Measurements from ENCODE around the gene GRIA3. TPM values are rescaled to one million over a fixed set of nuclear protein-coding genes. Genes with fewer than 3 reads are reported as not detected.

Gene GRIA3
- total RNA-seq, 1 experiment from 2014 or later = not detected

DNA sequence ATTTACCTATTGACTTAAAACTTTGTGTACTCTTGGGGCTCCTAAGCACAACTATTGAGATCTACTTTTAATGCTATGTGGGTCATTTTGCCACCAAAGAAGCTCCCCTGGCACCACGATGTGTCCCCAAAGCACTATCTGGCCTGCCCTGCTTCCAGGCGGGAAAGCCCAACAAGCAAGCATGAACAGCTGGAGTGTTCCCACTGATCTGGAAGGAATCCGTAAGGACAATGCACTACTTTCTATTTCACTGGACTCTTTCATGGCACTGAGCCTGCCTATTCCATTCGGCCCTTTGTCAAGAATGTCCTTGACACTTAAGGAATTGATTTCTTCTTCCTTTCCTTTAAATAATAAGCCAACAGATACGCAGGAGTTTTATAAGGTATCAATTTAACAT is 38.8 kb downstream of the GRIA3 start:
- no peak overlapping the region for H3K4me2 ChIP-seq (ENCODE audit: low read length)
- intact Hi-C loops (cut with micrococcal nuclease) = no loop called here
- no peaks in the 10 kb centered on the region for H4K20me1 ChIP-seq (ENCODE audit: insufficient read depth)
- RAD21 ChIA-PET (ENCODE audit: low non-redundant PET in 1 of 2, low total read pairs in 2 of 2, uncharacterized antibody in 2 of 2, unreplicated experiment in 2 of 2) = no interaction called here
- no peaks in the 10 kb centered on the region for H3K9me2 ChIP-seq (ENCODE audit: insufficient read depth)
- H3K9ac ChIP-seq (ENCODE audit: low read length) = no peak overlapping the region
- CTCF ChIA-PET = no interaction called here
- no peak for DNase-seq (ENCODE audit: low read depth, low spot score)
- ATAC-seq = no peak
- no TSS peak for BruUV-seq (replicated peaks)
- no peaks in the 10 kb centered on the region for H3K79me2 ChIP-seq (ENCODE audit: insufficient read depth, low read length)
- no peak overlapping the region for H2AFZ ChIP-seq (ENCODE audit: low read depth, low read length, poor library complexity, severe bottlenecking)
- H3K4me3 ChIP-seq (replicated peaks in 1 of 2; ENCODE audit: low read depth in 1 of 2, low read length in 2 of 2) = no peak overlapping the region
- TF ChIP-seq, protein P1, sequence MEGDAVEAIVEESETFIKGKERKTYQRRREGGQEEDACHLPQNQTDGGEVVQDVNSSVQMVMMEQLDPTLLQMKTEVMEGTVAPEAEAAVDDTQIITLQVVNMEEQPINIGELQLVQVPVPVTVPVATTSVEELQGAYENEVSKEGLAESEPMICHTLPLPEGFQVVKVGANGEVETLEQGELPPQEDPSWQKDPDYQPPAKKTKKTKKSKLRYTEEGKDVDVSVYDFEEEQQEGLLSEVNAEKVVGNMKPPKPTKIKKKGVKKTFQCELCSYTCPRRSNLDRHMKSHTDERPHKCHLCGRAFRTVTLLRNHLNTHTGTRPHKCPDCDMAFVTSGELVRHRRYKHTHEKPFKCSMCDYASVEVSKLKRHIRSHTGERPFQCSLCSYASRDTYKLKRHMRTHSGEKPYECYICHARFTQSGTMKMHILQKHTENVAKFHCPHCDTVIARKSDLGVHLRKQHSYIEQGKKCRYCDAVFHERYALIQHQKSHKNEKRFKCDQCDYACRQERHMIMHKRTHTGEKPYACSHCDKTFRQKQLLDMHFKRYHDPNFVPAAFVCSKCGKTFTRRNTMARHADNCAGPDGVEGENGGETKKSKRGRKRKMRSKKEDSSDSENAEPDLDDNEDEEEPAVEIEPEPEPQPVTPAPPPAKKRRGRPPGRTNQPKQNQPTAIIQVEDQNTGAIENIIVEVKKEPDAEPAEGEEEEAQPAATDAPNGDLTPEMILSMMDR (IDR thresholded peaks at IDR 0.05 in 2 of 3, conservative IDR thresholded peaks at IDR 0.05 in 1 of 3; ENCODE audit: borderline replicate concordance in 1 of 3, insufficient read depth in 1 of 3, low read depth in 2 of 3, low read length in 2 of 3) = no peak
- TF ChIP-seq JUND (IDR thresholded peaks at IDR 0.05) (no peak), CEBPB (IDR thresholded peaks at IDR 0.05; ENCODE audit: low read depth) (no peak), CBX3 (IDR thresholded peaks at IDR 0.05; ENCODE audit: low read depth) (no peak), ELF1 (IDR thresholded peaks at IDR 0.05; ENCODE audit: borderline replicate concordance, low read depth) (no peak)
- TF ChIP-seq, protein P2, sequence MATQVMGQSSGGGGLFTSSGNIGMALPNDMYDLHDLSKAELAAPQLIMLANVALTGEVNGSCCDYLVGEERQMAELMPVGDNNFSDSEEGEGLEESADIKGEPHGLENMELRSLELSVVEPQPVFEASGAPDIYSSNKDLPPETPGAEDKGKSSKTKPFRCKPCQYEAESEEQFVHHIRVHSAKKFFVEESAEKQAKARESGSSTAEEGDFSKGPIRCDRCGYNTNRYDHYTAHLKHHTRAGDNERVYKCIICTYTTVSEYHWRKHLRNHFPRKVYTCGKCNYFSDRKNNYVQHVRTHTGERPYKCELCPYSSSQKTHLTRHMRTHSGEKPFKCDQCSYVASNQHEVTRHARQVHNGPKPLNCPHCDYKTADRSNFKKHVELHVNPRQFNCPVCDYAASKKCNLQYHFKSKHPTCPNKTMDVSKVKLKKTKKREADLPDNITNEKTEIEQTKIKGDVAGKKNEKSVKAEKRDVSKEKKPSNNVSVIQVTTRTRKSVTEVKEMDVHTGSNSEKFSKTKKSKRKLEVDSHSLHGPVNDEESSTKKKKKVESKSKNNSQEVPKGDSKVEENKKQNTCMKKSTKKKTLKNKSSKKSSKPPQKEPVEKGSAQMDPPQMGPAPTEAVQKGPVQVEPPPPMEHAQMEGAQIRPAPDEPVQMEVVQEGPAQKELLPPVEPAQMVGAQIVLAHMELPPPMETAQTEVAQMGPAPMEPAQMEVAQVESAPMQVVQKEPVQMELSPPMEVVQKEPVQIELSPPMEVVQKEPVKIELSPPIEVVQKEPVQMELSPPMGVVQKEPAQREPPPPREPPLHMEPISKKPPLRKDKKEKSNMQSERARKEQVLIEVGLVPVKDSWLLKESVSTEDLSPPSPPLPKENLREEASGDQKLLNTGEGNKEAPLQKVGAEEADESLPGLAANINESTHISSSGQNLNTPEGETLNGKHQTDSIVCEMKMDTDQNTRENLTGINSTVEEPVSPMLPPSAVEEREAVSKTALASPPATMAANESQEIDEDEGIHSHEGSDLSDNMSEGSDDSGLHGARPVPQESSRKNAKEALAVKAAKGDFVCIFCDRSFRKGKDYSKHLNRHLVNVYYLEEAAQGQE (IDR thresholded peaks at IDR 0.05; ENCODE audit: low read depth) = no peak
- H3K4me1 ChIP-seq (ENCODE audit: control insufficient read depth in 1 of 2, insufficient read depth in 2 of 2, low read length in 2 of 2) = no peaks in the 10 kb centered on the region
- POLR2A ChIA-PET = no interaction called here
- no peaks in the 10 kb centered on the region for H3K27me3 ChIP-seq (ENCODE audit: insufficient read depth, low read length)
- H3K27ac ChIP-seq (ENCODE audit: low read depth, low read length) = no peak overlapping the region
- no peaks in the 10 kb centered on the region for H3K9me3 ChIP-seq (ENCODE audit: control insufficient read depth in 1 of 2, insufficient read depth in 1 of 2, low read depth in 1 of 2, low read length in 2 of 2)
- H3K36me3 ChIP-seq (ENCODE audit: control insufficient read depth in 1 of 2, insufficient read depth in 2 of 2, low read length in 2 of 2) = no peaks in the 10 kb centered on the region
